ENCODE results near the gene SIGLEC12.
"Not testable (repeated sequence)": the region's sequence is repeated elsewhere in the genome, so short reads cannot be mapped to it uniquely, and the experiment has no call there.

Gene SIGLEC12

DNA sequence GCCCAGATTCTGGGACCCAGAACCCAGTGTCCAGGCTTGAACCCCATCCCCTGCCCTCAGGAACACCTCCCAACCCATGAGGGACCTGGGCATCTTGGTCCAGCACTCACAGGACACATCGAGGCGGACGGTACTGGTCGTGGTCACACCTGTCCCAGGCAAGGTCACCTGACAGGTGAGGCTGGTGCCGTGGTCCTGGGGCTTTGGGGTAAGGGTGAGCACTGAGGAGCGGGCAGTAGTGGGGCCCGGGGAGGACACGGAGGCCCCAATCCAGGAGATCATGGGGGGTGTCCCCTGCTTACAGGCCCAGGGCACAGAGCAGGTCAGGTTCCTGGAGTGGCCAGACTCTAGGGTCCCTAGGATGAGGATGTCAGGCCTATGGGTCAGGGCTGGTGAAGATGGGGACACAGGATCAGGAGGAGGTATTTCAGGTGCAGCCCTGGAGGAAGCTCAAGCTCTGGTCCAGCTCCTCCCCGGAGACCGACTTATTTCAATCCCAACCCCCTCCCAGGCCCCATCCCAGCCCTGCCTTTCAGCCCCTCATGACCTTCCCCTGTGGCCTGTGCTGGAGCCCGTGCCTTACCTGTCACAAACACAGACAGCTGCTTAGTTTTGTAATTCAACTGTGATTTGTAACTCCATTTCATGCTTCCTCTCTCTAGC lies 44.1 kb downstream of the SIGLEC12 start:
- no peak for DNase-seq

DNA sequence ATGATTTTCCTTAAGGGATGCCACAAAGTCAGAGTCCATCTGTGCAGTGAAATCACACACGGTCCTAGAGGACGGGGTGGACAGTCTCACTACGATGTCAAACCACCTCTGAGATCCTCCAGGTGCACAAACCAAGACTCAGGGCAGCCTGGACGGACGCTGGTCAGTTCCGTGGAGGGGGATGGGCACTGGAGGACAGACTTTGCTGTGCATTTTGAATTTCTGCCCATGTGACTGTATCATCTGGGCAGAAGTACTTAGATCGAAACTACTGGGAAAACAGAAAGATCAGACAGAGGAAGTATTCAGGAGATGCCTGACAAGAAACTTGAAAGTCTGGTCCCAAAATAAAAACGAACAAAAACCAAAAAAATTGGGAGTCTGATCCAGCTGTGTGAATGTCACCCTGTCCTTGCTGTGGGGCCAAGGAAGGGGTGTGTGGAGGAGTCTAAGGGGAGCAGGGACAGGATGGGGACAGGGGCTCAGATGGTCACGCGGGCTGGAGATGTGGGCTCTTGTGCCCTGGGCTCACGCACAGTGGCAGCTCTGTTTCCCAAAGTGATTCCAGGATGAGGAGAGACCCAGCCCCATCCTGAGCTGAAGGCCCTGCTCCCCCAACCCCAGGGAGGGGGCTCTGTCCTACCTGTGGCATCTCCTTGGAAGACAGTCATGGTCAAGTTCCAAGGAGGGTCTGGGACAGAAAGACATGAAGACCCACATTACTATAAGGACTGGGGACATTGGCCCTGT lies 44.9 kb downstream of the SIGLEC12 start:
- DNase-seq, result peak in 1 of 14 donors; percentile 26

- DNase-seq, result no peak
Observed at GRCh38 chr19:51450730-51451307, 50.8 kb downstream of the SIGLEC12 start.

DNA sequence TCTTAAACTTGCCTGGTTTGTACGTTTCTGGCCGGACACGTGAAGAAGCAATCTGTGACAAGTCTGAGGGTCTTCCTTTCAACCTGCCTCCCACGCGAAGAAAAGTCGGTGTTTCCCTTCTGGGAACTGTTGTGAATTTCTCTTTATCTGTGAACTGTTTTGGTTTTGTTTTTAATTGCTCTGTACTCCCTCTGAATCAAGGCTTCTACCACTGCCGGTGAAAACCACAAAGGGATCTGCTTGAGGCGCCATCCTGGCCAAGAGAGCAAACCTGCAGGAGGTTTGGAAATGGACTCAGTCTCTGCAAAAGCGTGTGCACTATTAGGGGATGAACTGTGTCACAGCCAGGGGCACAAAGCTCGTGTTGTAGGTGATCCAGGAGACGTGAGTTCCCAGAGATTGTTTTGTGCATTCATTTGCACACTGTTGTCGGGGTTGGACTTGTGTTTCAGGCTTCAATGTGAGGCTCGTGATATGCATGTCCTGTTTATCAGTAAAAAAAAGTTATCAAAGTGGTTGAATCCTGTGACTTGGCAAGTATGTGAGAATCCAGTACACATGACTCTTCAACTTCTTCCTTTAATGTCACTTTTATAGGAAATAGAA lies 53.1 kb downstream of the SIGLEC12 start:
- DNase-seq, result no peak

GRCh38 chr19:51448011-51448410 lies 53.6 kb downstream of the SIGLEC12 start:
- no peak for DNase-seq

DNA sequence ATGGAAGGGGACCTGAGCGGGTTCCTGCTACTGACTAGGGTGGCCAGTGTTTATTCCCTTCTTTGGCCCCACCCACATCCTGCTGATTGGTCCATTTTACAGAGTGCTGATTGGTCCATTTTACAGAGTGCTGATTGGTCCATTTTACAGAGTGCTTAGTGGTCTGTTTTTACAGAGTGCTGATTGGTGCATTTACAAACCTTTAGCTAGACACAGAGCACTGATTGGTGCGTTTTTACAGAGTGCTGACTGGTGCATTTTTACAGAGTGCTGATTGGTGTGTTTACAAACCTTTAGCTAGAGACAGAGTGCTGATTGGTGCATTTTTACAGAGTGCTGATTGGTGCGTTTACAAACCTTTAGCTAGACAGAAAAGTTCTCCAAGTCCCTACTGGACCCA lies 54.1 kb downstream of the SIGLEC12 start:
- not testable (repeated sequence) for DNase-seq

DNA sequence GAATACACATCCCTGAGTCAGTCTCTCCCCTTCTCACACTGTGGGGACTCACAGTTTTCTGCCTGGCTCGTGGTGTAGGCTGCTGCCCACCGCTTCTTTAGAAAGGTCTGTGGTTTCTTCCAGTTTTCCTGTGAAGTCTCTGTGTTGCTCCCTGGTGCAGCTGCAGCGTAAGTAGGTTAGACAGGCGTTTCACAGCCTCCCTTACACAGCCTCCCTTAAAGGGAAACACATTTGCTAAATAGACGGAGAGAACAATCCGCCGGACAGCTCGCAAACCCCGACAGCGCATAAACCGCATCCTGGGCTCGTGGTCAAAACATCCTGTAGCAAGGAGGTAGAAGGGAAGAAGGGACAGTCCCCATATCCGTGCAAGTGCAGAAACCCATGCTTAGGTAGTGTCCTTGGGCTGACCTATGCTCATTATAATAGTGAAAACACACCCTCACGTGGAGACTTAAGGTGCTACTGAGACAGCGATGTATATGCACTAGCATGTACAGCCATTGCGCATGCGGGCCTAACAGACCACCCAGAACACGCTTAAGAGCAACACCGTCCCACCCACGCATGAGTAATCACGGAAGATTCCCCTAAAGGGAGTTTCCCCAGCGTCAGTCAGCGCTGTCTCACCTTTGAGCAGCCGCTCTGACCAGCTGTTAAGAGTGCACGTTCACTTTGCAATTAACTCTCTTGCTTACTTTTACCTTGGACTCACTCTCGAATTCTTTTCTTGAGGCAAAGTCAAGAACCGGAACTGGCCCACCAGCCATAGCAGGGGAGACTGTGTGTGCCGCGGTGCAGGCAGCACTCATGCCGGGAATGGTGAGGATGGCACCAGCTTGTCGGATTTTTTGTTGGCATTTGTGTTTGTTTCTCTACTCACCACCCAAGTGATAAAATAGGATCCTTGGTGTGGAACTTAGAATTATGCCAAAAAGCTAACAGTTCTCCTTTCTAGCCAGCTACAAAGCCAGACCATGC lies 59.9 kb downstream of the SIGLEC12 start:
- DNase-seq, result no peak

Data from C1 segment of cervical spinal cord (tissue), 14 donors.